H1 (cell line): ENCODE results near the gene SPEM1. TPM values are rescaled to one million over a fixed set of nuclear protein-coding genes. Genes with fewer than 3 reads are reported as not detected.

ENCODE experiments used
- CTCF ChIA-PET: fragments of 300-600 bp; sonication (Branson Sonifier 250); formaldehyde crosslinking; loops from one replicate; lab custom pipeline; 2021; ENCODE audit not compliant: partially characterized antibody; lab: Charles Lee
- POLR2A ChIA-PET: fragments of 300-600 bp; sonication (Branson Sonifier 250); formaldehyde crosslinking; loops from one replicate; lab custom pipeline; 2021; ENCODE audit warnings: inconsistent platforms; ENCODE audit not compliant: partially characterized antibody; lab: Charles Lee
- DNase-seq, 2 experiments: peaks; one replicate each; pipeline versions ENCODE4 v3.0.0 to v3.0.0-alpha.2; 2010 to 2022; ENCODE audit warnings: low spot score in 2 of 2, low read depth in 1 of 2, mixed read lengths in 1 of 2
- FAIRE-seq: peaks from 2 replicates; lab custom pipeline; 2011; peaks lifted over from hg19 to GRCh38; lab: Jason Lieb, UNC
- H2AFZ ChIP-seq: 2 replicates; pipeline ENCODE4 v1.8.1; 2012; ENCODE audit warnings: low read length, inconsistent platforms
- H2AK5ac ChIP-seq: 2 replicates; pipeline ENCODE4 v1.6.1; 2013; ENCODE audit warnings: low read depth, low read length
- H2BK120ac ChIP-seq: replicated peaks from 2 replicates; pipeline ENCODE3; 2013; ENCODE audit warnings: low read depth, low read length, inconsistent platforms
- H2BK12ac ChIP-seq: 2 replicates; pipeline ENCODE4 v1.6.1; 2013; ENCODE audit warnings: low read depth, low read length
- H2BK15ac ChIP-seq: 2 replicates; pipeline ENCODE4 v1.6.1; 2013; ENCODE audit warnings: low read length
- H2BK20ac ChIP-seq: 2 replicates; pipeline ENCODE4 v1.6.1; 2013; ENCODE audit warnings: low read length
- H2BK5ac ChIP-seq: 2 replicates; pipeline ENCODE4 v1.6.1; 2013; ENCODE audit warnings: low read depth, low read length
- H3K14ac ChIP-seq: 2 replicates; pipeline ENCODE4 v1.6.1; 2013; ENCODE audit warnings: inconsistent platforms; ENCODE audit not compliant: insufficient read length
- H3K18ac ChIP-seq: 2 replicates; pipeline ENCODE4 v1.6.1; 2013; ENCODE audit warnings: low read length; ENCODE audit errors: extremely low read depth
- H3K23ac ChIP-seq: 2 replicates; pipeline ENCODE4 v1.6.1; 2013; ENCODE audit warnings: inconsistent platforms; ENCODE audit not compliant: insufficient read length
- H3K23me2 ChIP-seq: 2 replicates; pipeline ENCODE4 v1.6.1; 2013; ENCODE audit warnings: low read depth, low read length
- H3K27ac ChIP-seq: 2 replicates; pipeline ENCODE4 v1.6.1; 2011; ENCODE audit warnings: low read depth, low read length, inconsistent platforms
- H3K27me3 ChIP-seq, 4 experiments: replicated peaks in 1 of 4; 1 replicate in 1 of 4; 2 replicates in 3 of 4; pipeline versions ENCODE4 v1.6.1 to v1.8.1; 2011 to 2013; ENCODE audit warnings: low read length in 3 of 4, mild to moderate bottlenecking in 3 of 4, inconsistent platforms in 2 of 4, mixed read lengths in 2 of 4, moderate library complexity in 1 of 4; ENCODE audit not compliant: control insufficient read depth in 3 of 4, insufficient read depth in 3 of 4; ENCODE audit errors: extremely low read depth in 1 of 4
- H3K36me3 ChIP-seq, 4 experiments: 2 replicates each; pipeline versions ENCODE4 v1.6.1 to v1.8.1; 2011 to 2013; ENCODE audit warnings: mild to moderate bottlenecking in 4 of 4, low read length in 3 of 4, moderate library complexity in 2 of 4, control low read depth in 1 of 4, inconsistent platforms in 1 of 4; ENCODE audit not compliant: insufficient read depth in 4 of 4, control insufficient read depth in 2 of 4
- H3K4ac ChIP-seq: replicated peaks from 2 replicates; pipeline ENCODE3; 2013; ENCODE audit warnings: low read length, low read depth, mixed read lengths, inconsistent platforms; ENCODE audit not compliant: insufficient read length
- H3K4me1 ChIP-seq, 4 experiments: replicated peaks in 1 of 4; 1 replicate in 1 of 4; 2 replicates in 3 of 4; pipeline versions ENCODE4 v1.6.1 to v1.8.1; 2011 to 2013; ENCODE audit warnings: low read length in 3 of 4, inconsistent platforms in 2 of 4, mixed read lengths in 1 of 4; ENCODE audit not compliant: insufficient read depth in 4 of 4, control insufficient read depth in 3 of 4
- H3K4me2 ChIP-seq, 2 experiments: 2 replicates each; pipeline versions ENCODE4 v1.6.1 to v1.8.1; 2011 to 2013; ENCODE audit warnings: low read depth in 2 of 2, low read length in 2 of 2, control low read depth in 1 of 2, inconsistent platforms in 1 of 2, mild to moderate bottlenecking in 1 of 2; ENCODE audit not compliant: insufficient read depth in 1 of 2
- H3K4me3 ChIP-seq, 4 experiments: fragments of 200-600, 300-600 bp in 1 of 4; sonication (generic), shearing (Covaris generic), sonication (Bioruptor Twin) in 1 of 4; 2 replicates each; pipeline versions ENCODE4 v1.5.1 to v1.8.1; 2011 to 2016; ENCODE audit warnings: low read length in 4 of 4, low read depth in 3 of 4, control low read depth in 2 of 4, inconsistent platforms in 2 of 4, mild to moderate bottlenecking in 2 of 4, mixed read lengths in 1 of 4, moderate library complexity in 1 of 4; ENCODE audit not compliant: insufficient read depth in 2 of 4; ENCODE audit errors: extremely low read depth in 1 of 4
- H3K56ac ChIP-seq: replicated peaks from 2 replicates; pipeline ENCODE3; 2013; ENCODE audit warnings: low read depth, mild to moderate bottlenecking, mixed read lengths, low read length, inconsistent platforms; ENCODE audit not compliant: insufficient read length
- H3K79me1 ChIP-seq: 2 replicates; pipeline ENCODE4 v1.6.1; 2013; ENCODE audit warnings: low read depth, low read length, control low read depth
- H3K79me2 ChIP-seq, 2 experiments: 2 replicates each; pipeline versions ENCODE4 v1.6.1 to v1.8.1; 2012 to 2013; ENCODE audit warnings: low read length in 2 of 2, mild to moderate bottlenecking in 2 of 2, inconsistent platforms in 1 of 2; ENCODE audit not compliant: insufficient read depth in 2 of 2, control insufficient read depth in 1 of 2
- H3K9ac ChIP-seq, 4 experiments: replicated peaks in 1 of 4; 1 replicate in 1 of 4; 2 replicates in 3 of 4; pipeline versions ENCODE4 v1.6.1 to v1.8.1; 2011 to 2013; ENCODE audit warnings: low read depth in 3 of 4, low read length in 3 of 4, control low read depth in 2 of 4, mild to moderate bottlenecking in 2 of 4, moderate library complexity in 2 of 4, inconsistent platforms in 1 of 4; ENCODE audit errors: extremely low read depth in 1 of 4
- H3K9me3 ChIP-seq, 2 experiments: 2 replicates each; pipeline versions ENCODE4 v1.6.1 to v1.8.1; 2012 to 2013; ENCODE audit warnings: mild to moderate bottlenecking in 2 of 2, moderate library complexity in 2 of 2, control low read depth in 1 of 2, inconsistent platforms in 1 of 2, low read depth in 1 of 2, low read length in 1 of 2, mixed read lengths in 1 of 2; ENCODE audit not compliant: insufficient read depth in 2 of 2
- H4K20me1 ChIP-seq, 2 experiments: replicated peaks in 1 of 2; 2 replicates each; pipeline versions ENCODE3 to v1.8.1; 2011 to 2013; ENCODE audit warnings: inconsistent platforms in 2 of 2, low read length in 2 of 2, mild to moderate bottlenecking in 1 of 2; ENCODE audit not compliant: insufficient read depth in 2 of 2, control insufficient read depth in 1 of 2
- H4K5ac ChIP-seq: 2 replicates; pipeline ENCODE4 v1.6.1; 2013; ENCODE audit warnings: low read length, low read depth, mixed read lengths, inconsistent platforms; ENCODE audit not compliant: insufficient read length
- H4K8ac ChIP-seq: 2 replicates; pipeline ENCODE4 v1.8.0; 2013; ENCODE audit warnings: mild to moderate bottlenecking, moderate library complexity, low read length, inconsistent platforms; ENCODE audit not compliant: insufficient read depth; ENCODE audit errors: extremely low read depth
- H4K91ac ChIP-seq: replicated peaks from 2 replicates; pipeline ENCODE3; 2013; ENCODE audit warnings: low read length, mixed read lengths, inconsistent platforms; ENCODE audit not compliant: insufficient read length
- WGBS, 2 experiments: shearing (Covaris generic) in 1 of 2; methylation state at CpG; one replicate each; pipeline versions ENCODE4 v1.1.6 to v1.1.7; 2013 to 2015; ENCODE audit warnings: low lambda C conversion rate in 2 of 2, mixed read lengths in 2 of 2, inconsistent platforms in 1 of 2, low coverage in 1 of 2, missing lambda C conversion rate in 1 of 2; ENCODE audit not compliant: insufficient replicate concordance in 2 of 2, insufficient coverage in 1 of 2, insufficient read length in 1 of 2; ENCODE audit errors: extremely low coverage in 1 of 2, missing lambda C conversion rate in 1 of 2; 5-methylcytosine and 5-hydroxymethylcytosine counted together
- polyA plus RNA-seq, 7 experiments: library from polyadenylated mRNA; depleted of rRNA in 3 of 7; stranded (reverse) in 5 of 7; unstranded in 2 of 7; fragments of >200 nt in 5 of 7; fragments of 200-250 nt in 2 of 7; gene quantifications; 1 replicate in 5 of 7; 2 replicates in 1 of 7; 4 replicates in 1 of 7; pipeline versions ENCODE4 v1.2.1 to v1.2.3, GENCODE V29; 2011 to 2013; ENCODE audit warnings: missing spikeins in 2 of 7, mixed read lengths in 2 of 7
- total RNA-seq: library from RNA; stranded (reverse); fragmentation: NEBNext Ultra II Directional; extraction: Animal tissue kit (Norgen Biotek cat#: 25700); gene quantifications from 2 replicates; pipeline ENCODE4 v1.2.1, GENCODE V29; 2021

The SPEM1 gene
- total and polyA plus RNA-seq, 2 of the 8 experiments (the other 6 are each of a cell fraction or from before 2014, with no cell fraction given): not detected

DNA sequence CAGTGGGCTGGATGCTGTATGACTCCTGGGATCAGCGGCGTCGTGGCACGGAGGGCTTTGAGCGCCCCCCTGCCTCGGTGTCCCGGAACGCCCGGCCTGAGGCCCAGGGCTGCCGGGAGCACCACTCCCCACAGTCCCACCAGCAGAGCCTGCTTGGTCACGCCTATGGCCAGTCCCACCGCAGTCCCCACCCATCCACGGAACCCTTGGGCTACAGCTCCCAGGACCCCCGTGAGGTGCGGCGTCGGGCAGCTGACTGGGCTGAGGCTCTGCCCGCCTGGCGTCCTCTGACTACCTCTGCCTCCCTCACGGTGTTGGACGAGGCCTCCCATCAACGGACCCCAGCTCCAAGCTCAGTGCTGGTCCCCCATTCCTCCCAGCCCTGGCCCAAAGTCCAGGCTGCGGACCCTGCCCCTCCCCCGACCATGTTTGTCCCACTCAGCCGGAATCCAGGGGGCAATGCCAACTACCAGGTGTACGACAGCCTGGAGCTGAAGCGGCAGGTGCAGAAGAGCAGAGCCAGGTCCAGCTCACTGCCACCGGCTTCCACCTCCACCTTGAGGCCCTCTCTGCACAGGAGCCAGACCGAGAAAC, 6.9 kb downstream of the SPEM1 start:
- no peak for DNase-seq
- Histone ChIP-seq H3K4ac (no peak overlapping the region), H3K56ac (no peak overlapping the region), H3K18ac (no peak overlapping the region), H3K23ac (no peak overlapping the region), H3K4me3 (no peak overlapping the region), H3K4me1 (no peaks in the 10 kb centered on the region; a peak in 1 of 7 replicates), H3K9ac (no peak overlapping the region), H3K14ac (no peak overlapping the region), H3K23me2 (no peaks in the 10 kb centered on the region), H3K9me3 (no peaks in the 10 kb centered on the region), H2BK20ac (no peak overlapping the region), H3K36me3 (no peaks in the 10 kb centered on the region), H2BK120ac (no peak overlapping the region), H4K20me1 (peaks cover 0 to 3% of the 10 kb centered on the region in 2 experiments), H2AK5ac (no peak overlapping the region), H2BK5ac (no peak overlapping the region), H2BK12ac (peak overlapping the region; percentile 6; the same call in 1 of the 2 replicates), H3K79me1 (no peaks in the 10 kb centered on the region), H4K8ac (no peak overlapping the region), H3K4me2 (no peak overlapping the region), H2AFZ (no peak overlapping the region), H3K27me3 (no peaks in the 10 kb centered on the region; a peak in 1 of 7 replicates), H4K91ac (no peak overlapping the region), H4K5ac (no peak overlapping the region), H3K27ac (no peak overlapping the region), H2BK15ac (no peak overlapping the region; the same call in 1 of the 2 replicates), H3K79me2 (no peaks in the 10 kb centered on the region)
- ChIA-PET POLR2A (interaction anchor here (0.9 to 2.0 kb wide), 4 partner anchors 11 to 58 kb away, joined by 3 to 6 read pairs (median 5); no protein-coding TSS in a partner anchor), CTCF (interaction anchor here (0.7 to 3.3 kb wide), 5 partner anchors 8 to 133 kb away, joined by 3 to 17 read pairs (median 4); partner anchors contain the start of gene TMEM102)
- 90% methylated on average over 21 of the region's 29 CpGs; no CpG with 5 or more reads in 1 of the 2 experiments for WGBS, 2 experiments
- FAIRE-seq: no peak
